C1 segment of cervical spinal cord (tissue), 14 donors: ENCODE measurements around the gene ORAI3.

ENCODE experiments used
- DNase-seq, 14 donors: peaks; one replicate each; lab custom pipeline; 2025; lab: John Stamatoyannopoulos, UW

The ORAI3 gene

GRCh38 chr16:30946671-30947540 lies 2.0 kb upstream of the ORAI3 start:
- no peak for DNase-seq

DNA sequence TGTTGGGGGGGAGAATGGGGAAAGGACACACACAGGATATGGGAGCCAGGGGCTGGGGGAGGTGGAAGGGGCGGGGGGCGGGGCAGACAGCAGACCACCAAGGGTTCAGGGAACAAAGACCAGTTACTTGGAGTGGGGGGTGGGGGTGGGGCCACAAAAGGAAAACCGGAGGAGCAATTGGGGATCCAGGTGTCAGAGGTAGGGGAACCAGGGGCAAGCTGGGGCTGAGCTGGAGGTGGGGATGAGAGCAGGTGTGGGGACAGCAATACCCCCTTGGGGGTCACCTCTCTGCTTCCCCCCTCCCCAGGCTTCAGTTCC lies 1.4 kb upstream of the ORAI3 start:
- DNase-seq = no peak

DNA sequence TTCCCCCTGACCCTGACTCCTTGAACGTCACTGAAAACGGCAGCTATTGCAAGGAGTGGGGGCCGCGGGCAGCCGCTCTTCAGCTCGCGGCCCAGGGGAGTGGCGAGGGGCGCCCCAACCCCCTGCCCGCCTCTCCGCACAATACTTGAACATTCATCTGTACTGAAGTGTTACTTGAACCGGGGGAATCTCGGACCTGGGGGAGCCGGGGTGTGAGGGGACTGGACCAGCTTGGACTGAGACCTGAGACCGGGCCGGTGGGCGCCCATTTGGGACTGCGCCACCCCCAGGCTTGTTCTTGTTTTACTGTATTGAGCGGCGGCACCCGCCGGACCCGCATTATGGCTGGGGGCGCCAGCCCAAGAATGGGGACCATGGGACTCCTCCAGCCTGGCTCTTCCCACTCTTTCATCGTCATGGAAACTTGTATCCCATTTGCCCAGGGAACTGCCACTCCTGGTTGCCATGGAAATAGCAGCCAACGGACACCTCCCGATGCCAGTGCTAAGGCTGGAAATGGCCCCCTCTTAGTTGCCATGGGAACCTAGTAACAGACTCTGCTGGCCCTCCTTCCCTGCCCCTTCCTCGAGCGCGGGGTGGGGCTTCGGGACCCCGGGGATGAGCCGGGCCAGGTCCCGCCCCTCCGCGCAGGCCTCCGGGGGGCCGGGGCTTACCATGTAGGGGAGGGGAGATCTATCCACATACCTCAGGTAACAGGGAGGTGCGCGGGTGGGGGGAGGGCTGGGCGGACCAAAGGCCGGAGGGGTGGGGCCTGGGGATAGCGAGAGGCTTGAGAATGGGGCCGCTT lies 805 bp upstream of the ORAI3 start:
- peak; percentile 17 to 97 (median 76) for DNase-seq

DNA sequence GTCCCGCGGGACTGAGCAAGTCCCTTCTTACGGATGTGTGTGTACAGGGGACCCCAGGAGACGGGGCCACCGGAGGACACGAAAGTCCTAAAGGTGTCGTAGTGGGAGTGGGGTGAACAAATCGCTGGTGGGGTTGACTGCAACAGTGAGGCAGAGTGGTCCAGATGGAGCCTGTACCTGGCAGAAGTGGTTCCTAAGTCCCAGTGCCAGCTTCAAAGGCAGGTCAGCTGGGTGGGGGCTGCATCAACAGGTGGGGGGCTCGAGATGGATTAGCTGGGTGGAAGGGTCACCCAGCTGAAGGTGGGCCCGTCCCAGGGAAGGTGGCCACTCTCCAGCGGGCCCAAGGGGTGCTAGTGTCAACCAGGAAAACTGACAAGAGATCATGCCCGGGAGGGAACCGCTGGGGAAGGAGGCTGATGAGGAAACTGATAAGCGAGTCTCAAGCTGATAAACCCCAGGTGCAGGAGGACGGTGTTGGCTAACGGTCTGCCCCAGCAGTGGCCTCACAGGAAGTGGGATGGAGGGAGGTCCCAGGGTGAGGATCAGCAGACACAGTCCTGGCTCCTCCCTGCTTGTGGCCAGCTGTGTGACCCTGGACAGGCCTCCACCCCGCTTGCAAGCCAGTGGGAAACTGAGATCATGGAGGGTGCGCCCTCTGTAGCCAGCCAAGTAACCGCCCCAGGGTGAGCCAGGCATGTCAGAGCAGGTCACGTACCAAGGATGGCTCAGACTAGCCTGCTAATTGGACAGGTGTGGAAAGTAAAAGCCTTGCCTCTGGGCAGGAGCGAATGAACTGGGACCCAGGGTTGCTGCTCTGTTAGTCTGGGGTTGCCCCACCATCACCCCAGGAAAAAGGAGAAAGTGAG lies 1.0 kb downstream of the ORAI3 start:
- peak in 7 of 14 donors; percentile 9 to 30 (median 15) for DNase-seq

GRCh38 chr16:30950516-30951065 lies 1.7 kb downstream of the ORAI3 start:
- DNase-seq = no peak

- no peak for DNase-seq
Measured at GRCh38 chr16:30951193-30951592, 2.3 kb downstream of the ORAI3 start.

GRCh38 chr16:30951750-30952149 lies 2.9 kb downstream of the ORAI3 start:
- no peak for DNase-seq

- no peak for DNase-seq
Measured at GRCh38 chr16:30953111-30953510, 4.2 kb downstream of the ORAI3 start.

GRCh38 chr16:30953511-30954124 lies 4.8 kb downstream of the ORAI3 start:
- DNase-seq = peak in 12 of 14 donors; percentile 7 to 63 (median 29)

GRCh38 chr16:30954993-30955392 lies 6.1 kb downstream of the ORAI3 start:
- no peak for DNase-seq

- DNase-seq = peak in 13 of 14 donors; percentile 23 to 87 (median 79)
Measured at GRCh38 chr16:30956601-30957455, 8.0 kb downstream of the ORAI3 start.

- peak; percentile 79 to 98 (median 92) for DNase-seq
Measured at GRCh38 chr16:30957456-30958174, 8.7 kb downstream of the ORAI3 start, which contains the start of gene SETD1A. Gene SETD1A, plus strand, starts transcription at chr16:30957754. Its CDS starts 978 bp downstream, at chr16:30958732.

DNA sequence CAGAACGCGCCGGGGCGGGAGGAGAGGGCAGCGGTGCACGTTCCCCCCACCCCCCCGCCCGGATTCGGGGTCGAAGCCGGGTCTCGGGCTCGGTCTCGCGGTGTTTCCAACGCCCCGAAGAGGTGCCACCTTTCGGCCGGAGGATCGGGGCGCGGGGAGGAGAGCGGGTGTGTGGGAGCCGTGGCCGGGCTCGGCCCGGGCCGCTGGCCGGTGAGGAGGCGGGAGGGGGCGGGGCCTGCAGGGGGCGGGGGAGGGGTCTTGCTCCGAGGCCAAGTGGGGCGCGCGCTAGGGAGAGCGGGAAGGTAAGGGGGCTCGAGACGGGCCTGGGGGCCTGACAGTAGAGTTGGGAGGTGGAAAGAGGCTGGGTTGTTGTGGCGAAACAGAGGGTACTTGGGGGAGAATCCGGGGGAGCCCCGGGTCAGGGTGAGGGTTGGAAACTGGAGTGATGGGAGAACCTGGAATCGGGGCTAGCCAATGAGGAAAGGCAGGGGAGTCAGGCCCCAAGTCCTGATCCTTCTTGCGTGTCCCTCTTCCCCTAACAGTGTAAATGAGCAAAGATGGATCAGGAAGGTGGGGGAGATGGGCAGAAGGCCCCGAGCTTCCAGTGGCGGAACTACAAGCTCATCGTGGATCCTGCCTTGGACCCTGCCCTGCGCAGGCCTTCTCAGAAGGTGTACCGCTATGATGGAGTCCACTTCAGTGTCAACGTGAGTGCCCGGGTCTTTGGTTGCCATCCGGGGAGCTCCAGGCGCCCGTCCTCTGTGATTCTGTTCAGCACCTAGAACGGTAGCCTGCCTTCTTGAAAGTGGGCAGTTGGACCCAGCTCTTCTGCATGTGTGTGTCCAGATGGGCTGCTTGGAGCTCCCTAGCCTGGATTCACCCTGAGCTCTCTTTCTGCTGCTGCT lies 9.6 kb downstream of the ORAI3 start:
- DNase-seq = peak in 7 of 14 donors; percentile 32 to 85 (median 63)

GRCh38 chr16:30961384-30961783 lies 12.5 kb downstream of the ORAI3 start:
- DNase-seq = no peak

- DNase-seq = no peak
Measured at GRCh38 chr16:30963925-30964511, 15.2 kb downstream of the ORAI3 start.

DNA sequence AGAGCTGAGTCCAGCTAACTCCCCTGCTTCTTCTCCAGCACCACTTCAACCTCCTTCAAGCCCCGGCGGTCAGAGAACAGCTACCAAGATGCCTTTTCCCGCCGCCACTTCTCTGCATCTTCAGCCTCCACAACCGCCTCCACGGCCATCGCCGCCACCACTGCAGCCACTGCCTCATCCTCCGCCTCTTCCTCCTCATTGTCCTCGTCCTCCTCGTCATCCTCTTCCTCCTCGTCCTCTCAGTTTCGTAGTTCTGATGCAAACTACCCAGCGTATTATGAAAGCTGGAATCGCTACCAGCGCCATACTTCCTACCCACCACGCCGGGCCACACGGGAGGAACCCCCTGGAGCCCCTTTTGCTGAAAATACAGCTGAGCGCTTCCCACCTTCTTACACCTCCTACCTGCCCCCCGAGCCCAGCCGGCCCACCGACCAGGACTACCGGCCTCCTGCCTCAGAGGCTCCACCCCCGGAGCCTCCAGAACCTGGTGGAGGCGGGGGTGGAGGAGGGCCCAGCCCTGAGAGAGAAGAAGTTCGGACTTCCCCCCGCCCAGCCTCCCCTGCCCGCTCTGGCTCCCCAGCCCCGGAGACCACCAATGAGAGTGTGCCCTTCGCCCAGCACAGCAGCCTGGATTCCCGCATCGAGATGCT lies 15.8 kb downstream of the ORAI3 start:
- DNase-seq = no peak

DNA sequence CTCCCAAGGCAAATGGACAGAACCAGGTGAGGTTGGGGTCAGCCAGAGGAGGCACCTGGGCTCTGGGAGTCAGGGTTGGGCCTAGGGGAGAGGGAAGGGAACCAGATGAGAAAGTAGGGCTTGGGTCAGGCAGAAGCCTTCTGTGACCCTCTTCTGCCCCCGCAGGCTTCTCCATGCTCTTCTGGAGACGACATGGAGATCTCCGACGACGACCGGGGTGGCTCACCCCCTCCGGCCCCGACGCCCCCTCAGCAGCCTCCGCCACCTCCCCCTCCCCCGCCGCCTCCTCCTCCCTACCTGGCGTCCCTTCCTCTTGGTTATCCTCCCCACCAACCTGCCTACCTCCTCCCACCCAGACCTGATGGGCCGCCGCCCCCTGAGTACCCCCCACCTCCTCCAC lies 16.6 kb downstream of the ORAI3 start:
- no peak for DNase-seq
